Neural crest cell (in vitro differentiated cells): ENCODE measurements around the gene FAM20B. TPM values are rescaled to one million over a fixed set of nuclear protein-coding genes. Genes with fewer than 3 reads are reported as not detected.

Source experiments
- DNase-seq: peaks from one replicate; pipeline ENCODE4 v3.0.0; 2021; ENCODE audit warnings: low read depth, mixed read lengths, low spot score
- H3K27ac Mint-ChIP-seq: one replicate; pipeline ENCODE4 v1.8.0; 2021; ENCODE audit warnings: mild to moderate bottlenecking, mixed read lengths; ENCODE audit not compliant: unreplicated experiment
- H3K27me3 Mint-ChIP-seq: 2 replicates; pipeline ENCODE4 v1.8.0; 2021; ENCODE audit warnings: low read depth, mild to moderate bottlenecking, mixed read lengths
- H3K36me3 Mint-ChIP-seq: 2 replicates; pipeline ENCODE4 v1.8.0; 2021; ENCODE audit warnings: low read depth, mild to moderate bottlenecking, mixed read lengths
- H3K4me1 Mint-ChIP-seq: 2 replicates; pipeline ENCODE4 v1.8.0; 2021; ENCODE audit warnings: mixed read lengths
- H3K4me3 Mint-ChIP-seq: one replicate; pipeline ENCODE4 v1.8.0; 2021; ENCODE audit warnings: mild to moderate bottlenecking, mixed read lengths
- H3K9me3 Mint-ChIP-seq: 2 replicates; pipeline ENCODE4 v1.8.0; 2021; ENCODE audit warnings: mixed read lengths
- total RNA-seq: library from RNA; stranded (reverse); gene quantifications from 2 replicates; pipeline ENCODE4 v1.2.1, GENCODE V29; 2021
- TF ChIP-seq, protein P1 (sequence below): fragments of 200-600 bp; sonication (generic); conservative IDR thresholded peaks from 2 replicates; pipeline ENCODE4 v1.5.0; 2021; ENCODE audit warnings: antibody characterized with exemption, mild to moderate bottlenecking

Gene FAM20B
- total RNA-seq, 1 donor from 2014 or later: 39.7 TPM

DNA sequence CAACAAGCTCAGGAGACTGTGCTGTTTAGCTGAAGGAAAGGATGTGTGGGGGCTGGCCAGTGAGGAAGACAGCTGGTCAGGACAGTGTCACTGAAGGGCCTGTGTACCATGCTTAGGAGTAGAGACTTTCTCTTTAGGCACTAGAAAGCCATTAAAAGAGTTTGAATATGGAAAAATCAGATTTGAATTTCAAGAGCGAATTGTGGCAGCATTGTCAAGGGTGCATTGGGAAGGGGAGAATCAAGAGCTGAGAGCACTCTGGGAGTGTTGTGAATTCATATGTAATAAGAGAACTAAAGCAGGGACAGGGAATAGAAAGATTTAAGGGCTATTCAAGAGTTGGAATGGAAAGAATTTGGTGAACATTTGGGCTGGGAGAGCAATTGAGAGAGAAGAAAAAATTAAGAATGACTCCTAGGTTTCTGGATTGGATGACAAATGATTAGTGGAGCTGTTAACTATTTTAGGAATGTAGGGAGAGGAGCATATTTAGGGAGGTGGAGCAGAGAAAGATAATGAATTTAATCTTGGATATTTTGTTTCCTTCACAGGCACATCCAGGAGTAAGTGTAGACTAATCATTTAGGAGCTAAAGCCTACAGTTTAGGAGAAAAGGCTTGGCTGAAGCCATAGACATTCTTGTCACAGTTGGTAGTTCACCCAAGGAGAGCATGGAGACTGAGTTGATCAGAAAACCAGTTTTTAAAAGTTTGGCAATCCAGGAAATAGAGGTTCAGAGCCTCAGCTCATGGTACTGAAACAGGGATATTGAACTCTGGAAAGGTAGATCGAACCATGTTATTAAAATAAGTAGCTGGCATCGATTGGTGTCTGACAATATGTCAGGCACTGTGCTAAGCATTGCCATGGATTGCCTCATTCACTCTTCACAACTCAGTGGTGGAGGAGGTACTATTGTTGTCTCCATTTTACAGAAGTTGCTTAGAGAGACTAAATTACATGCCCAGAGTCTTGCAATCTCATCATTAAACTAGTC, 33.1 kb downstream of the FAM20B start:
- DNase-seq: no peak
- Mint-ChIP-seq H3K4me1 (no peaks in the 10 kb centered on the region), H3K4me3 (no peak overlapping the region), H3K9me3 (peaks cover 12% of the 10 kb centered on the region), H3K36me3 (peaks cover 38% of the 10 kb centered on the region), H3K27ac (no peak overlapping the region), H3K27me3 (no peaks in the 10 kb centered on the region)
- TF ChIP-seq, protein P1, sequence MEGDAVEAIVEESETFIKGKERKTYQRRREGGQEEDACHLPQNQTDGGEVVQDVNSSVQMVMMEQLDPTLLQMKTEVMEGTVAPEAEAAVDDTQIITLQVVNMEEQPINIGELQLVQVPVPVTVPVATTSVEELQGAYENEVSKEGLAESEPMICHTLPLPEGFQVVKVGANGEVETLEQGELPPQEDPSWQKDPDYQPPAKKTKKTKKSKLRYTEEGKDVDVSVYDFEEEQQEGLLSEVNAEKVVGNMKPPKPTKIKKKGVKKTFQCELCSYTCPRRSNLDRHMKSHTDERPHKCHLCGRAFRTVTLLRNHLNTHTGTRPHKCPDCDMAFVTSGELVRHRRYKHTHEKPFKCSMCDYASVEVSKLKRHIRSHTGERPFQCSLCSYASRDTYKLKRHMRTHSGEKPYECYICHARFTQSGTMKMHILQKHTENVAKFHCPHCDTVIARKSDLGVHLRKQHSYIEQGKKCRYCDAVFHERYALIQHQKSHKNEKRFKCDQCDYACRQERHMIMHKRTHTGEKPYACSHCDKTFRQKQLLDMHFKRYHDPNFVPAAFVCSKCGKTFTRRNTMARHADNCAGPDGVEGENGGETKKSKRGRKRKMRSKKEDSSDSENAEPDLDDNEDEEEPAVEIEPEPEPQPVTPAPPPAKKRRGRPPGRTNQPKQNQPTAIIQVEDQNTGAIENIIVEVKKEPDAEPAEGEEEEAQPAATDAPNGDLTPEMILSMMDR: no peak

DNA sequence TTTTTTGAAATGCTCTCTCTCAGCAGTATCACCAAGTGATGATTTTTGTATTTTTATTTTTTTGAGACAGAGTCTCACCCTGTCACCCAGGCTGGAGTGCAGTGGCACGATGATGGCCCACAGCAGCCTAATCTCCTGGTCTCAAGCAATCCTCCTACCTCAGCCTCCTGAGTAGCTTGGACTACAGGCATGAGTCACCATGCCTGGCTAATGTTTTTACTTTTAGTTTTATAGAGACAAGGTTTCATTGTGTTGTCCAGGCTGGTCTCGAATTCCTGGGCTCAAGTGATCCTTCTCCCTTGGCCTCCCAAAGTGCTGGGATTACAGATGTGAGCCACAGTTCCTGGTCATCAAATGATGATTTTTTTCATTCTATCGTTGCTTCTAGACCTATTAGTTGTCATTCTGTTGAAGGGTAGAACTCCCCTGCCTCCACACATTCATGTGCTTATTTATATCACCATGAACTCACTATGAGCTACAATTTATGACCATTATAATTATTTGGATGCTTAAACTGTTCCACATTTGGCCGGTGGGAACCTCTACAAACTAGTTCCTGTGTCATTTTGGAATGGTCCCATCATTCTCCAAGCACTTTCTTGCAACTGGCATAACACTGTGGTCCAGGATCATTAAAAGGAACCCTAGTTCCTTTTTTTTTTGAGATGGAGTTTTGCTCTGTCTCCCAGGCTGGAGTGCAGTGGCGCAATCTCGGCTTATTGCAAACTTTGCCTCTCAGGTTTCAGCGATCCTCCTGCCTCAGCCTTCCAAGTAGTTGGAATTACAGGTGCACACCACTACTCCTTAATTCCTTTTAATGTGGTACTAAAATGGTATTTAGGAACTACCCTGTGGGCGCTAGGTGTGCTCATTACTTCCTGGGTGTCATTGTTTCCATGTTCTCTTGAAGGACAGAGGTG, 35.9 kb downstream of the FAM20B start:
- Mint-ChIP-seq H3K27me3 (no peaks in the 10 kb centered on the region), H3K4me1 (no peaks in the 10 kb centered on the region), H3K4me3 (no peak overlapping the region), H3K27ac (no peak overlapping the region), H3K9me3 (peaks cover 3% of the 10 kb centered on the region), H3K36me3 (peaks cover 23% of the 10 kb centered on the region)
- DNase-seq: no peak
- TF ChIP-seq, protein P1: no peak

DNA sequence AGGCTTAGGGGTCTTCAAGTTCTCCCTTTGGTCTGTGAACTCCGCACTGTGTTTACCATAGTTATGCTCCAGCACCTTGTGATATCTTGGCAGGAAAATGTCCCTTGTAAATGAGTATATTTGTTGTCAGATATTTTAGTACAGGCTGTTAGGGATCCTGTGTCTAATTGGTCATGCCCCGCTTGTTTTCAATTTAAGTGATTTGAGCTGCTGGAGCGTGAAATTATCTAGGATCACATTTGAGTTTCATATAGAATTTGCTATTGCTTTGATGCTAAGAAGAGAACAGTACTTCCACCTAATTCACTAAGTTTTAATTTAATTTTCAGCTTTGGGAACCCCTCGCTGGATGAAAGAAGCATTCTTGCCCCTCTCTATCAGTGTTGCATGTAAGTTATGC, 40.8 kb downstream of the FAM20B start:
- Mint-ChIP-seq H3K4me1 (no peaks in the 10 kb centered on the region), H3K36me3 (peaks cover 8% of the 10 kb centered on the region), H3K4me3 (no peak overlapping the region), H3K9me3 (no peaks in the 10 kb centered on the region), H3K27ac (no peak overlapping the region), H3K27me3 (no peaks in the 10 kb centered on the region)
- TF ChIP-seq, protein P1: no peak
- DNase-seq: no peak

DNA sequence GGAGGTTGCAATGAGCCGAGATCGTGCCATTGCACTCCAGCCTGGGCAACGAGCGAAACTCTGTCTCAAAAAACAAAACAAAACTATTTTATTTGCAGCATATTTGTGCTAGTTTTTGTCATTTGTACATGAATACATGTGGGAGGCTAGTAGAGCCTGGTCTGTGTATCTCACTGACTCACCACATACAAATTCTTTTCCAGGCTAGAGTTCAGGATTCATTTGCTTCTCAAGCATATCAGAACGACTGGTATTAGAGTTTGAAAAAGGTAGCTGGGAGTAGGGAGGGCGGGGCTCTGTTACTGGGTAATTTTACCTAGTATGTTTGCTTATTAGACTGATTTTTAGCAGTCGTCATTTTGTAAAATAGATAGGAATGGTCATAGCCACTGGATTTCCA, 51.7 kb downstream of the FAM20B start:
- Mint-ChIP-seq H3K36me3 (no peaks in the 10 kb centered on the region), H3K4me1 (peaks cover 16% of the 10 kb centered on the region), H3K27me3 (no peaks in the 10 kb centered on the region), H3K27ac (no peak overlapping the region), H3K4me3 (no peak overlapping the region), H3K9me3 (no peaks in the 10 kb centered on the region)
- TF ChIP-seq, protein P1: no peak
- DNase-seq: no peak

DNA sequence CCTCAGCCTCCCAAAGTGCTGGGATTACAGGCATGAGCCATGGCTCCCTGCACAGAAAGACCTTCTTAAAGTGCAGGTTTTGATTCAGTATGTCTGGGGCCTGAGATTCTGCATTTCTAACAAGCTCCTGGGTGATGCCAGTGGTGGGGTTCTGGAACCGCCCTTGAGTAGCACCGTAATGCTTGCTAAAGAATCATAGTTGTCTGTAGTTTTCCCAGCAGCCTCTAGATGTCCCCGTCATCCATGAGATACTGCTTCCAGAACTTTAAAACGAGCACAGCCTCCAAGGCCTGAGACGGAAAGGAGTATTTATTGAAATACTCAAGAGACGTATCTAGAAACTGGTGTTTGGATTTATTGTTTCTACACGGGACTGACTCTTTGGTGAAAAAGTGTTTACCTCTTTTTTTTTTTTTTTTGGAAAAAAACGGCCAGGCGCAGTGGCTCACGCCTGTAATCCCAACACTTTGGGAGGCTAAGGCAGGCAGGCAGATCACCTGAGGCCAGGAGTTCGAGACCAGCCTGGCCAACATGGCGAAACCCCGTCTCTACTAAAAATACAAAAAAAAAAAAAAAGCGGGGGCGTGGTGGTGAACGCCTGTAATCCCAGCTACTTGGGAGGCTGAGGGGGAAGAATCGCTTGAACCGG, 53.5 kb downstream of the FAM20B start:
- TF ChIP-seq, protein P1: peak; percentile 76
- no peaks in the 10 kb centered on the region for H3K36me3 Mint-ChIP-seq
- H3K27me3 Mint-ChIP-seq: peaks cover 2% of the 10 kb centered on the region
- peak overlapping the region; percentile 78 for H3K4me3 Mint-ChIP-seq
- H3K4me1 Mint-ChIP-seq: peaks cover 27% of the 10 kb centered on the region
- no peak overlapping the region for H3K27ac Mint-ChIP-seq
- no peaks in the 10 kb centered on the region for H3K9me3 Mint-ChIP-seq
- peak; percentile 45 for DNase-seq
